ENCODE measurements around the gene PIAS4. TPM values are rescaled to one million over a fixed set of nuclear protein-coding genes. Genes with fewer than 3 reads are reported as not detected.

The PIAS4 gene
- total and polyA plus RNA-seq, 2 experiments from 2014 or later, result 9.6 to 35.4 TPM

DNA sequence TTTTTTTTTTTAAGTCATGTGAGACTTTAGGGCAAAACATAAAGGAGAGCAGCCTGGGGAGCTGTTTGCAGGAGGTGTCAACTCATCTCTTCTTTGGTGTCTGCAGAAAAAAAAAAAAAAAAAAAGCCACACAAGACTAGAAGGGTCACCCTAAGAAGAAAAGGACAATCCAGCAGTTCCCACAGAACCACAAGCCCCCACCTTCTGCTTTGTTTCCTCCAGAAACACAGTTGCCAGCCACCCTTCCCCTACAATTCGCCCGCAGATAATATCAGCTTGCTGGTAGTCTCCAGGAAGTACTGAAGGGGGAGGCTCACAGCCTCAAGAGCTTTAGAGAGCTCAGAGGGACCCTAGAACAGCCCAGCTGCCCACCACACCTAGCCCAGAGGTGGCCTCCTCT, 81.4 kb downstream of the PIAS4 start:
- TF ChIP-seq, protein P1, sequence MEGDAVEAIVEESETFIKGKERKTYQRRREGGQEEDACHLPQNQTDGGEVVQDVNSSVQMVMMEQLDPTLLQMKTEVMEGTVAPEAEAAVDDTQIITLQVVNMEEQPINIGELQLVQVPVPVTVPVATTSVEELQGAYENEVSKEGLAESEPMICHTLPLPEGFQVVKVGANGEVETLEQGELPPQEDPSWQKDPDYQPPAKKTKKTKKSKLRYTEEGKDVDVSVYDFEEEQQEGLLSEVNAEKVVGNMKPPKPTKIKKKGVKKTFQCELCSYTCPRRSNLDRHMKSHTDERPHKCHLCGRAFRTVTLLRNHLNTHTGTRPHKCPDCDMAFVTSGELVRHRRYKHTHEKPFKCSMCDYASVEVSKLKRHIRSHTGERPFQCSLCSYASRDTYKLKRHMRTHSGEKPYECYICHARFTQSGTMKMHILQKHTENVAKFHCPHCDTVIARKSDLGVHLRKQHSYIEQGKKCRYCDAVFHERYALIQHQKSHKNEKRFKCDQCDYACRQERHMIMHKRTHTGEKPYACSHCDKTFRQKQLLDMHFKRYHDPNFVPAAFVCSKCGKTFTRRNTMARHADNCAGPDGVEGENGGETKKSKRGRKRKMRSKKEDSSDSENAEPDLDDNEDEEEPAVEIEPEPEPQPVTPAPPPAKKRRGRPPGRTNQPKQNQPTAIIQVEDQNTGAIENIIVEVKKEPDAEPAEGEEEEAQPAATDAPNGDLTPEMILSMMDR (IDR thresholded peaks at IDR 0.05; ENCODE audit: low read depth, low read length), result no peak
- H3K27me3 ChIP-seq, result no peaks in the 10 kb centered on the region
- H3K36me3 ChIP-seq, result peaks cover 4% of the 10 kb centered on the region
- no peak for DNase-seq (ENCODE audit: low read depth in 1 of 2, low spot score in 1 of 2)
- H3K4me3 ChIP-seq, result no peak overlapping the region
- H3K9me3 ChIP-seq (ENCODE audit: low read depth), result no peaks in the 10 kb centered on the region
- no peaks in the 10 kb centered on the region for H3K4me1 ChIP-seq (ENCODE audit: low read depth)
- no peak overlapping the region for H3K27ac ChIP-seq

Other genes starting within 250 kb of the PIAS4 start
- 39.9 and 49.4 TPM in 2 replicates for gene APBA3, start 246.0 kb upstream of the PIAS4 start, total RNA-seq
- 29.4 and 34.3 TPM in 2 replicates for gene APBA3, start 246.0 kb upstream of the PIAS4 start, polyA plus RNA-seq
- 37.9 and 57.8 TPM in 2 replicates for gene MRPL54, start 245.1 kb upstream of the PIAS4 start, total RNA-seq
- gene MRPL54, start 245.1 kb upstream of the PIAS4 start, polyA plus RNA-seq, result 81.5 and 91.2 TPM in 2 replicates
- gene RAX2, start 235.5 kb upstream of the PIAS4 start, total RNA-seq, result not detected in 2 replicates
- not detected in 2 replicates for gene RAX2, start 235.5 kb upstream of the PIAS4 start, polyA plus RNA-seq
- gene MATK, start 221.4 kb upstream of the PIAS4 start, total RNA-seq, result 4.9 and 6.9 TPM in 2 replicates
- 4.8 and 7.4 TPM in 2 replicates for gene MATK, start 221.4 kb upstream of the PIAS4 start, polyA plus RNA-seq
- 18.8 and 24.2 TPM in 2 replicates for gene ZFR2, start 138.7 kb upstream of the PIAS4 start, total RNA-seq
- gene ZFR2, start 138.7 kb upstream of the PIAS4 start, polyA plus RNA-seq, result 43.0 and 44.7 TPM in 2 replicates
- gene ATCAY, start 127.1 kb upstream of the PIAS4 start, total RNA-seq, result 0.15 and 0.25 TPM in 2 replicates
- 0.29 and 0.40 TPM in 2 replicates for gene ATCAY, start 127.1 kb upstream of the PIAS4 start, polyA plus RNA-seq
- 32.9 and 46.5 TPM in 2 replicates for gene NMRK2, start 74.7 kb upstream of the PIAS4 start, total RNA-seq
- 34.3 and 39.4 TPM in 2 replicates for gene NMRK2, start 74.7 kb upstream of the PIAS4 start, polyA plus RNA-seq
- gene DAPK3, start 36.6 kb upstream of the PIAS4 start, total RNA-seq, result 133 and 157 TPM in 2 replicates
- gene DAPK3, start 36.6 kb upstream of the PIAS4 start, polyA plus RNA-seq, result 72.1 and 90.2 TPM in 2 replicates
- 2,213 and 2,849 TPM in 2 replicates for gene EEF2, start 22.3 kb upstream of the PIAS4 start, total RNA-seq
- gene EEF2, start 22.3 kb upstream of the PIAS4 start, polyA plus RNA-seq, result 316 and 530 TPM in 2 replicates
- gene ZBTB7A, start 59.2 kb downstream of the PIAS4 start, total RNA-seq, result 14.6 and 20.5 TPM in 2 replicates
- 17.2 and 18.6 TPM in 2 replicates for gene ZBTB7A, start 59.2 kb downstream of the PIAS4 start, polyA plus RNA-seq
- gene MAP2K2, start 116.4 kb downstream of the PIAS4 start, total RNA-seq, result 220 and 240 TPM in 2 replicates
- gene MAP2K2, start 116.4 kb downstream of the PIAS4 start, polyA plus RNA-seq, result 217 and 219 TPM in 2 replicates
- not detected in 2 replicates for gene CREB3L3, start 145.9 kb downstream of the PIAS4 start, total RNA-seq
- gene CREB3L3, start 145.9 kb downstream of the PIAS4 start, polyA plus RNA-seq, result not detected in 2 replicates
- 29.5 and 34.2 TPM in 2 replicates for gene SIRT6, start 174.8 kb downstream of the PIAS4 start, total RNA-seq
- 8.8 and 11.3 TPM in 2 replicates for gene SIRT6, start 174.8 kb downstream of the PIAS4 start, polyA plus RNA-seq
- gene ANKRD24, start 175.0 kb downstream of the PIAS4 start, total RNA-seq, result 4.6 and 7.4 TPM in 2 replicates
- 3.5 and 6.2 TPM in 2 replicates for gene ANKRD24, start 175.0 kb downstream of the PIAS4 start, polyA plus RNA-seq
- not detected in 2 replicates for gene EBI3, start 221.8 kb downstream of the PIAS4 start, total RNA-seq
- gene EBI3, start 221.8 kb downstream of the PIAS4 start, polyA plus RNA-seq, result 0.44 TPM in 1 of 2 replicates, not detected in the other
- gene YJU2, start 239.3 kb downstream of the PIAS4 start, total RNA-seq, result 27.5 and 30.4 TPM in 2 replicates
- 19.1 and 24.7 TPM in 2 replicates for gene YJU2, start 239.3 kb downstream of the PIAS4 start, polyA plus RNA-seq

All from cardiac muscle cell (in vitro differentiated cells and primary cell).